Right lobe of liver (tissue), 6 donors: Measurements from ENCODE around the gene BUD23. TPM values are rescaled to one million over a fixed set of nuclear protein-coding genes. Genes with fewer than 3 reads are reported as not detected.

Experiments used
- ATAC-seq, 4 donors: fragments of 200-7000 bp; cut with Tn5 transposase; one replicate each; pipeline ENCODE4 v1.9.1; 2020; ENCODE audit warnings: mild to moderate bottlenecking in 4 of 4, moderate library complexity in 4 of 4
- DNase-seq, 3 donors: peaks; one replicate each; pipeline ENCODE4 v3.0.0-alpha.2; 2020
- H3K27ac ChIP-seq, 3 donors: fragments of 200-600 bp; one replicate each; pipeline ENCODE4 v1.8.0; 2022
- H3K27me3 ChIP-seq, 2 donors: fragments of 200-600 bp; one replicate each; pipeline ENCODE4 v1.8.0; 2022
- H3K36me3 ChIP-seq, 4 donors: fragments of 200-600 bp; sonication (generic) in 1 of 4; one replicate each; pipeline versions ENCODE4 v1.5.1 to v1.8.0; 2017 to 2022; ENCODE audit warnings: control low read depth in 1 of 4
- H3K4me1 ChIP-seq, 4 donors: fragments of 200-600 bp; sonication (generic) in 1 of 4; one replicate each; pipeline versions ENCODE4 v1.5.1 to v1.8.0; 2017 to 2022; ENCODE audit warnings: control low read depth in 1 of 4
- H3K4me3 ChIP-seq, 3 donors: fragments of 200-600 bp; one replicate each; pipeline ENCODE4 v1.8.0; 2022
- H3K9me3 ChIP-seq, 4 donors: fragments of 200-600 bp; sonication (generic) in 1 of 4; one replicate each; pipeline versions ENCODE4 v1.5.1 to v1.8.0; 2017 to 2022; ENCODE audit warnings: control low read depth in 1 of 4
- POLR2A ChIP-seq: fragments of 450-650 bp; IDR thresholded peaks from one replicate; pipeline ENCODE4 v1.6.1; 2017; ENCODE audit warnings: antibody characterized with exemption, mild to moderate bottlenecking
- WGBS: methylation state at CpG from one replicate; pipeline ENCODE4 v1.1.6; 2018; ENCODE audit warnings: low coverage, low lambda C conversion rate; ENCODE audit not compliant: insufficient coverage; ENCODE audit errors: missing lambda C conversion rate; 5-methylcytosine and 5-hydroxymethylcytosine counted together
- intact Hi-C, 2 donors: fragments of 100-400 bp; cut with DNase I; formaldehyde crosslinking; loops; one replicate each; pipeline versions ENCODE4 v1.11.2 to v1.14.1; 2022
- total RNA-seq, 6 experiments: library from RNA; depleted of rRNA in 2 of 6; stranded (reverse); fragments of >200 nt in 2 of 6; fragmentation: NEBNext Ultra II Directional in 3 of 6; extraction: Animal tissue kit (Norgen Biotek cat#: 25700) in 3 of 6; gene quantifications; one replicate each; pipeline versions ENCODE4 v1.1.0 to v1.2.4, GENCODE V29; 2016 to 2023
- TF ChIP-seq, protein P1 (sequence below), 4 donors: fragments of 200-600 bp in 3 of 4; fragments of 450-650 bp in 1 of 4; IDR thresholded peaks; one replicate each; pipeline versions ENCODE4 v1.5.1 to v1.8.0; 2016 to 2022; ENCODE audit warnings: antibody characterized with exemption in 4 of 4, mild to moderate bottlenecking in 2 of 4
- donor health status: DM: no; HTN: yes; CAD: no.
- donor health status: DM: no; HTN: no; CAD: no.
- donor health status: DM: no; HTN: no; CAD: no.
- donor health status: DM: no; HTN: yes; CAD: no.
- donor health status: DM: no; HTN: yes; CAD: no.

The BUD23 gene
- total RNA-seq, 6 experiments from 2014 or later: 24.1 to 35.0 (median 29.2) TPM

DNA sequence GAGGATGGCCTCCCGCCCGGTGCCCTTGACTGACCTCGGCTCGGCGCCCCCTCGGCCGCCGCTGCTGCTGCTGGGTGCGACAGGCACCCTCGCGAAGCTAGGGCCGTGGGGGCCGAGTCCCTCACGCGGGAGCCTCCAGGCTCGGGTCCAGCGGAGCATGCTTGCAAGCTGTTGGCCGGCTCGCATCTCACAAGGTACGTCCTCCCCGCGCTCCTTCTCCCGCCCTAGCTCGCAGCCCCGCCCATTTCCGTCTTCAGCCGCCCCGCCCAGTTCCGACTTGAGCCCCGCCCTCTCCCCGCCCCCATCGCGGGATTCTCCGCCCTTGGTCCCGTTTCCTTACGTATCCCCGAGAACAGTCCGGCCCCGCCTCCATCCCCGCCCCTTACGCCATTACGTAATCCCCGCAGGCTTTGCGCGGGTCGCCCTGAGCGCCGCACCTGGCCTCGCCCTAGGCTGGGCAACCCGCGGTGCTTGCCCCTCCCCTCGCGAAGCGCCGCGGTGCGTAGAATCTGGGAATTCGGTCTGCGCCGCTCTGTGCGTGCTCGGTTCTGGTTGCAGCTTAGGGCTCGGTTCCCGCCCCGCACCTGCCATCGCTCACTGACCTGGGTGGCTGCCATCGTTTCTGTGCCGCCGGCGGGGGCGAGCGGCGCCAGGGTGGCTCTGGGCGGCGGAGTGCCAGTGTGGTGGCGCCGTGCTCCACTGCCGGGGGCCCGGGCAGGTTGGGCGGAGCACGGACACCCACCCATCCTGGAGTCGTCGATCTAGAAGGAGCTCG, 55.4 kb downstream of the BUD23 start, which contains the start of gene ABHD11:
ABHD11 (minus strand) TSS at position 191 of the 775 bp plus-strand sequence; CDS start at position 159, 32 bp downstream.
- Histone ChIP-seq H3K4me3 (peak within 1 kb of the TSS; percentile 84 to 93 (median 91)), H3K4me1 (peaks cover 0 to 8% (median 1%) of the 10 kb centered on the region in 4 donors), H3K9me3 (no peaks in the 10 kb centered on the region), H3K27ac (peak within 1 kb of the TSS; percentile 94 to 100 (median 96)), H3K36me3 (no peaks in the 10 kb centered on the region), H3K27me3 (no peaks in the 10 kb centered on the region)
- peak; percentile 99 to 100 (median 100) for DNase-seq
- peak; percentile 80 to 89 (median 84) for ATAC-seq
- 0% methylated on average over 2 of the region's 84 CpGs for WGBS
- intact Hi-C loops: loop anchor here in 1 of 2 donors (10.0 kb wide), 1 partner anchor 116 kb away; no protein-coding TSS in a partner anchor
- peak; percentile 88 for TF ChIP-seq POLR2A
- TF ChIP-seq, protein P1, sequence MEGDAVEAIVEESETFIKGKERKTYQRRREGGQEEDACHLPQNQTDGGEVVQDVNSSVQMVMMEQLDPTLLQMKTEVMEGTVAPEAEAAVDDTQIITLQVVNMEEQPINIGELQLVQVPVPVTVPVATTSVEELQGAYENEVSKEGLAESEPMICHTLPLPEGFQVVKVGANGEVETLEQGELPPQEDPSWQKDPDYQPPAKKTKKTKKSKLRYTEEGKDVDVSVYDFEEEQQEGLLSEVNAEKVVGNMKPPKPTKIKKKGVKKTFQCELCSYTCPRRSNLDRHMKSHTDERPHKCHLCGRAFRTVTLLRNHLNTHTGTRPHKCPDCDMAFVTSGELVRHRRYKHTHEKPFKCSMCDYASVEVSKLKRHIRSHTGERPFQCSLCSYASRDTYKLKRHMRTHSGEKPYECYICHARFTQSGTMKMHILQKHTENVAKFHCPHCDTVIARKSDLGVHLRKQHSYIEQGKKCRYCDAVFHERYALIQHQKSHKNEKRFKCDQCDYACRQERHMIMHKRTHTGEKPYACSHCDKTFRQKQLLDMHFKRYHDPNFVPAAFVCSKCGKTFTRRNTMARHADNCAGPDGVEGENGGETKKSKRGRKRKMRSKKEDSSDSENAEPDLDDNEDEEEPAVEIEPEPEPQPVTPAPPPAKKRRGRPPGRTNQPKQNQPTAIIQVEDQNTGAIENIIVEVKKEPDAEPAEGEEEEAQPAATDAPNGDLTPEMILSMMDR (IDR thresholded peaks at IDR 0.05): no peak

DNA sequence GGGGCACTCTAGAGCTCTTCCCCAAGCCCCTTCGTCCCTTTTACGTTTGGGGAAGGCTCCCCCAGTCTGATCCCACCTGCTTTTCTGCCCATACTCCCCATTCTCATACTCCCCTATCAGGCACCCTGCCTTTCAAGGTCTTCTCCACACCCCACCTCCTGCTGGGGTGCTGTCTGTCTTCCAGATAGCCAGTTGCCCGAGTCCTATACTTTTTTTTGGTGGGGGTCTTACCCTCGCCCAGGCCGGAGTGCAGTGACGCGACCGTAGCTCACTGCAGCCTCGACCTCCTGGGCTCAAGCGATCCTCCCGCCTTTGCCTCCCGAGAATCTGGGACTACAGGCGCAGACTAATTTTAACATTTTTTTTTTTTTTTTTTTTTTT, 56.0 kb downstream of the BUD23 start:
- H3K27me3 ChIP-seq: no peaks in the 10 kb centered on the region
- H3K4me1 ChIP-seq: peaks cover 0 to 8% (median 1%) of the 10 kb centered on the region in 4 donors
- ATAC-seq (no peak), DNase-seq (no peak)
- TF ChIP-seq POLR2A: no peak
- TF ChIP-seq, protein P1 (IDR thresholded peaks at IDR 0.05): no peak
- H3K27ac ChIP-seq: peak overlapping the region; percentile 94 to 100 (median 96)
- no peaks in the 10 kb centered on the region for H3K36me3 ChIP-seq
- H3K9me3 ChIP-seq: no peaks in the 10 kb centered on the region
- 52% methylated on average over 9 of the region's 13 CpGs for WGBS
- peak overlapping the region; percentile 84 to 93 (median 91) for H3K4me3 ChIP-seq
- intact Hi-C loops: loop anchor here in 1 of 2 donors (10.0 kb wide), 1 partner anchor 115 kb away; no protein-coding TSS in a partner anchor

DNA sequence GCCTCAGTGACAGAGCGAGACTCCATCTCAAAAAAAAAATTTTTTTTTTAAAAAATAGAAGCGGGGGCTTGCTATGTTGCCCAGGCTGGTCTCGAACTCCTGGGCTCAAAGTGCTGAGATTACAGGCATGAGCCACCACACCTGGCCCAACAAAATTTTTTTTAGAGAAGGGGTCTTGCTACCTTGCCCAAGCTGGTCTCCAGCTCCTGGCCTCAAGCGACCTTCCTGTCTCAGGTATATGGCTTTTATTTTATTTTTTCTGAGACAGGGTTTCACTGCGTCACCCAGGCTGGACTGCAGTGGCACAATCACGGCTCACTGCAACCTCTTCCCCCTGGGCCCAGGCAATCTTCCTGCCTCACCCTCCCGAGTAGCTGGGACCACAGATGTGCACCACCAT, 56.8 kb downstream of the BUD23 start:
- H3K4me1 ChIP-seq: peaks cover 0 to 8% (median 1%) of the 10 kb centered on the region in 4 donors
- ATAC-seq (no peak), DNase-seq (no peak)
- no peaks in the 10 kb centered on the region for H3K9me3 ChIP-seq
- intact Hi-C loops: no loop called here
- no peaks in the 10 kb centered on the region for H3K27me3 ChIP-seq
- 85% methylated on average over 6 of the region's 7 CpGs for WGBS
- no peaks in the 10 kb centered on the region for H3K36me3 ChIP-seq
- TF ChIP-seq POLR2A: no peak
- TF ChIP-seq, protein P1 (IDR thresholded peaks at IDR 0.05): no peak
- H3K4me3 ChIP-seq: no peak overlapping the region
- H3K27ac ChIP-seq: peak overlapping the region in 2 of 3 donors; percentile 30 to 47

DNA sequence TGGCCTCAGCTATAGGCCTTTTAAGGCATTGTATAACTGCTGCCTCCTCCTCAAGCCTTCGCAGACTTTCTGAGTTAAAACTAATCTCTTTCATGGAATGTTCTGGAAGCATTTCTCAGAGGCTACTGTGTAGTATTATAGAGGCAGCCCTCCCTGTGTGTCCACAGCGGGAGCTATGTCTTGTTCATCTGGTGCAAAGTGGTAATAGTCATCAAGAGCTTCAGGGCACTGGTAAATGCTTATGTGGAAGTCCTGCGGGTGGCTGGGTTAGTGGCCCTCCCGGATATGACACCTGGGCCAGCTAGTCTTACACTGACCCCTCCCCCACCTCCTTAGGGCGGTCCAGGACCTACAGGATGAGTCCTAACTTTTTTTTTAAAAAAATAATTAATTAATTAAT, 57.4 kb downstream of the BUD23 start:
- TF ChIP-seq, protein P1 (IDR thresholded peaks at IDR 0.05): no peak
- no peak for TF ChIP-seq POLR2A
- peaks cover 0 to 8% (median 1%) of the 10 kb centered on the region in 4 donors for H3K4me1 ChIP-seq
- H3K36me3 ChIP-seq: no peaks in the 10 kb centered on the region
- no peak for ATAC-seq
- no peak for DNase-seq
- H3K27me3 ChIP-seq: no peaks in the 10 kb centered on the region
- no peaks in the 10 kb centered on the region for H3K9me3 ChIP-seq
- no peak overlapping the region for H3K4me3 ChIP-seq
- H3K27ac ChIP-seq: peak overlapping the region in 2 of 3 donors; percentile 30 to 47
- intact Hi-C loops: no loop called here
- WGBS: 76% methylated on average over 5 of the region's 5 CpGs
